ENCODE data around the gene FAM9C. TPM values are rescaled to one million over a fixed set of nuclear protein-coding genes. Genes with fewer than 3 reads are reported as not detected.

Gene FAM9C
- under 1 TPM in 1 of 4 donors, not detected in 3; 0.06 TPM for polyA plus RNA-seq
- long read RNA-seq, donor 1, result 0 reads
- long read RNA-seq, donor 2, result 0 reads
- long read RNA-seq, donor 3, result 0 reads
- long read RNA-seq, donor 4, result 0 reads
- long read RNA-seq, donor 5, result 0 reads
- long read RNA-seq, donor 6, result 0 reads
- long read RNA-seq, donor 7, result 0 reads
- long read RNA-seq, donor 8, result 0 reads
- long read RNA-seq, donor 9, result 0 reads
- long read RNA-seq, donor 10, result 0 reads

GRCh38 chrX:13044441-13044840 lies at the start of gene FAM9C:
FAM9C (minus strand) TSS chrX:13044620; CDS start chrX:13043789, 831 bp downstream.
- Histone ChIP-seq H3K4me1 (ENCODE audit: control insufficient read depth in 3 of 3, insufficient read depth in 2 of 3, low read depth in 1 of 3, low read length in 2 of 3) (peaks cover 0 to 15% (median 2%) of the 10 kb centered on the region in 3 donors), H3K27ac (ENCODE audit: low read depth in 1 of 3, low read length in 2 of 3) (no peak within 1 kb of the TSS), H3K36me3 (ENCODE audit: control insufficient read depth in 3 of 3, insufficient read depth in 2 of 3, low read depth in 1 of 3, low read length in 3 of 3) (no peaks in the 10 kb centered on the region), H3K9me3 (ENCODE audit: control insufficient read depth in 2 of 2, insufficient read depth in 1 of 2, low read depth in 1 of 2, low read length in 1 of 2) (peaks cover 0 to 3% of the 10 kb centered on the region in 2 donors), H3K27me3 (ENCODE audit: control insufficient read depth in 3 of 3, insufficient read depth in 3 of 3, low read length in 3 of 3) (no peaks in the 10 kb centered on the region), H3K4me3 (ENCODE audit: low read depth in 1 of 3, low read length in 3 of 3) (no peak within 1 kb of the TSS)
- DNase-seq (no peak), FAIRE-seq (no peak)
- WGBS, 3 donors, result 79 to 97% (median 92%) methylated on average over 20 to 21 of the region's 21 CpGs

GRCh38 chrX:13093529-13094140 lies 49.2 kb upstream of the FAM9C start:
- Histone ChIP-seq H3K27me3 (ENCODE audit: control insufficient read depth in 3 of 3, insufficient read depth in 3 of 3, low read length in 3 of 3) (no peaks in the 10 kb centered on the region), H3K9me3 (ENCODE audit: control insufficient read depth in 2 of 2, insufficient read depth in 1 of 2, low read depth in 1 of 2, low read length in 1 of 2) (peaks cover 0 to 4% of the 10 kb centered on the region in 2 donors), H3K27ac (ENCODE audit: low read depth in 1 of 3, low read length in 2 of 3) (peak overlapping the region in 2 of 3 donors; percentile 24 to 46), H3K36me3 (ENCODE audit: control insufficient read depth in 3 of 3, insufficient read depth in 2 of 3, low read depth in 1 of 3, low read length in 3 of 3) (no peaks in the 10 kb centered on the region), H3K4me1 (ENCODE audit: control insufficient read depth in 3 of 3, insufficient read depth in 2 of 3, low read depth in 1 of 3, low read length in 2 of 3) (peaks cover 0 to 20% (median 4%) of the 10 kb centered on the region in 3 donors), H3K4me3 (ENCODE audit: low read depth in 1 of 3, low read length in 3 of 3) (no peak overlapping the region)
- WGBS, 3 donors, result 73 to 87% (median 77%) methylated on average over 6 of the region's 6 CpGs
- no peak for FAIRE-seq
- DNase-seq, result no peak

- Histone ChIP-seq H3K36me3 (ENCODE audit: control insufficient read depth in 3 of 3, insufficient read depth in 2 of 3, low read depth in 1 of 3, low read length in 3 of 3) (no peaks in the 10 kb centered on the region), H3K27ac (ENCODE audit: low read depth in 1 of 3, low read length in 2 of 3) (peak overlapping the region in 2 of 3 donors; percentile 43 to 45), H3K27me3 (ENCODE audit: control insufficient read depth in 3 of 3, insufficient read depth in 3 of 3, low read length in 3 of 3) (no peaks in the 10 kb centered on the region), H3K4me1 (ENCODE audit: control insufficient read depth in 3 of 3, insufficient read depth in 2 of 3, low read depth in 1 of 3, low read length in 2 of 3) (peaks cover 0 to 20% (median 4%) of the 10 kb centered on the region in 3 donors), H3K4me3 (ENCODE audit: low read depth in 1 of 3, low read length in 3 of 3) (no peak overlapping the region), H3K9me3 (ENCODE audit: control insufficient read depth in 2 of 2, insufficient read depth in 1 of 2, low read depth in 1 of 2, low read length in 1 of 2) (no peaks in the 10 kb centered on the region)
- 50 to 62% (median 52%) methylated on average over 7 of the region's 7 CpGs for WGBS, 3 donors
- FAIRE-seq (no peak), DNase-seq (peak in 1 of 2 donors; percentile 52)
These were observed 48.1 kb upstream of the FAM9C start for GRCh38 chrX:13092455-13092941.

- DNase-seq (peak in 1 of 2 donors; percentile 47), FAIRE-seq (no peak)
- Histone ChIP-seq H3K4me3 (ENCODE audit: low read depth in 1 of 3, low read length in 3 of 3) (no peak overlapping the region), H3K36me3 (ENCODE audit: control insufficient read depth in 3 of 3, insufficient read depth in 2 of 3, low read depth in 1 of 3, low read length in 3 of 3) (no peaks in the 10 kb centered on the region), H3K4me1 (ENCODE audit: control insufficient read depth in 3 of 3, insufficient read depth in 2 of 3, low read depth in 1 of 3, low read length in 2 of 3) (peaks cover 0 to 20% (median 4%) of the 10 kb centered on the region in 3 donors), H3K27ac (ENCODE audit: low read depth in 1 of 3, low read length in 2 of 3) (peak overlapping the region; percentile 27 to 93 (median 73)), H3K27me3 (ENCODE audit: control insufficient read depth in 3 of 3, insufficient read depth in 3 of 3, low read length in 3 of 3) (no peaks in the 10 kb centered on the region), H3K9me3 (ENCODE audit: control insufficient read depth in 2 of 2, insufficient read depth in 1 of 2, low read depth in 1 of 2, low read length in 1 of 2) (no peaks in the 10 kb centered on the region)
- 52 to 61% (median 59%) methylated on average over 6 of the region's 6 CpGs for WGBS, 3 donors
These were observed 46.8 kb upstream of the FAM9C start for GRCh38 chrX:13091111-13091765.

DNA sequence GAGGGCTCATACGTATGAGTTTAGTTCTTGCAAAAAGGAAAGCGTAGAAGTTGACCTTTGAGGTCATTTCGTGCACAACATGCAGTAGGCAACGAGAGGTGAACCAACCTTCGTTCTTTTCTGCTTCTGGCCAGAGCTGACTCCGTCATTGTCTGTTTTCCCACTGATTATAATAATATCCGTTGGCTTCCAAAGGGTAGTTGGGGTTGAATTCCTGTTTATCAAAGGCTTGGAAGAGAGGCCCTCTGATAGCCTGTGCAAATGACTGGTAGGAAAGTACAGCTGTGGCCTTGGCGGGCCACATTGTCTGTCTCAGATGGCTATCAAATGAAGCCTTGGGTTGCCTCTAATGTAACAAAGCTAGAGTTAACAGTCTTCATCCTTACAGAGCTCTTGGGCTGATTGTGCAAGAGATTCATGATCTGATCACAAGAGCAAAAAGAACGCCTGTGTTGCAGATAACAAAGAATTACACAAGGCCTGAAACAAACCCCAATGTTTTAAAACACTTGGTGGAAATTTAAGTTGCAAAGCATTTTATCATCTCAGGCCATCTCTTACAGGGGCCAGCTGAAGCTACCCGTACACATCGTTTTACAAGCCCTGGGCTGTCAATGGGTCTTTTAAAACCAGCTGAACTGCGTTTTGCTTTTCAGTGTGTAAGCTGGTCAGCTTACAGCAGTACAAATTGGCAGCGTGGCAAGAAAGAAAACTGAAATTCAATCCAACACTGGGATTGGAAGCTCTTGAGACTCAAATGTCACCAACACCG lies 46.1 kb upstream of the FAM9C start:
- Histone ChIP-seq H3K36me3 (ENCODE audit: control insufficient read depth in 3 of 3, insufficient read depth in 2 of 3, low read depth in 1 of 3, low read length in 3 of 3) (no peaks in the 10 kb centered on the region), H3K27me3 (ENCODE audit: control insufficient read depth in 3 of 3, insufficient read depth in 3 of 3, low read length in 3 of 3) (no peaks in the 10 kb centered on the region), H3K9me3 (ENCODE audit: control insufficient read depth in 2 of 2, insufficient read depth in 1 of 2, low read depth in 1 of 2, low read length in 1 of 2) (no peaks in the 10 kb centered on the region), H3K4me3 (ENCODE audit: low read depth in 1 of 3, low read length in 3 of 3) (no peak overlapping the region), H3K27ac (ENCODE audit: low read depth in 1 of 3, low read length in 2 of 3) (peak overlapping the region; percentile 27 to 93 (median 73)), H3K4me1 (ENCODE audit: control insufficient read depth in 3 of 3, insufficient read depth in 2 of 3, low read depth in 1 of 3, low read length in 2 of 3) (peaks cover 0 to 20% (median 4%) of the 10 kb centered on the region in 3 donors)
- WGBS, 3 donors, result 37 to 63% (median 57%) methylated on average over 14 of the region's 14 CpGs
- DNase-seq, result peak in 1 of 2 donors; percentile 55
- no peak for FAIRE-seq

DNA sequence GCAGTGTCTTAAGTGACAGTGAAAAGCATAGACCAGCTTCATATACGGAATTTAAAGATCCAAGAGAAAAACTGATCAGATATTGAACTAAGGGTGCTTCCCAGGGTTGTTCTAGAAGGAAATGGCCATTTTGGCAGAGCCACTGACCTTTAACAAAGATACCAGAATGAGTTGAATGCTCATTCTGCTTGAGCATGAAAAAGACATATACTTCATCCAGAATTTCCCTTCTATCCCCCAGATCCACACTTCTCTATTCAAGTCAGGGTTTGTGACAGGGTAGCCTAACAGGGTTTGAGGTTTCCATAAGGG lies 45.6 kb upstream of the FAM9C start:
- 48 to 75% (median 65%) methylated on average over 1 of the region's 1 CpG for WGBS, 3 donors
- FAIRE-seq (no peak), DNase-seq (no peak)
- Histone ChIP-seq H3K4me3 (ENCODE audit: low read depth in 1 of 3, low read length in 3 of 3) (no peak overlapping the region), H3K27me3 (ENCODE audit: control insufficient read depth in 3 of 3, insufficient read depth in 3 of 3, low read length in 3 of 3) (no peaks in the 10 kb centered on the region), H3K4me1 (ENCODE audit: control insufficient read depth in 3 of 3, insufficient read depth in 2 of 3, low read depth in 1 of 3, low read length in 2 of 3) (peaks cover 0 to 17% (median 4%) of the 10 kb centered on the region in 3 donors), H3K27ac (ENCODE audit: low read depth in 1 of 3, low read length in 2 of 3) (peak overlapping the region in 2 of 3 donors; percentile 73 to 93), H3K9me3 (ENCODE audit: control insufficient read depth in 2 of 2, insufficient read depth in 1 of 2, low read depth in 1 of 2, low read length in 1 of 2) (no peaks in the 10 kb centered on the region), H3K36me3 (ENCODE audit: control insufficient read depth in 3 of 3, insufficient read depth in 2 of 3, low read depth in 1 of 3, low read length in 3 of 3) (no peaks in the 10 kb centered on the region)

- H3K9me3 ChIP-seq (ENCODE audit: control insufficient read depth in 2 of 2, insufficient read depth in 1 of 2, low read depth in 1 of 2, low read length in 1 of 2), result no peaks in the 10 kb centered on the region
- 72 to 79% (median 77%) methylated on average over 4 to 5 of the region's 5 CpGs for WGBS, 3 donors
- no peak for FAIRE-seq
- no peak overlapping the region for H3K4me3 ChIP-seq (ENCODE audit: low read depth in 1 of 3, low read length in 3 of 3)
- DNase-seq, result no peak
- peak overlapping the region in 2 of 3 donors; percentile 43 to 92 for H3K27ac ChIP-seq (ENCODE audit: low read depth in 1 of 3, low read length in 2 of 3)
- H3K4me1 ChIP-seq (ENCODE audit: control insufficient read depth in 3 of 3, insufficient read depth in 2 of 3, low read depth in 1 of 3, low read length in 2 of 3), result peaks cover 0 to 15% (median 4%) of the 10 kb centered on the region in 3 donors
- no peaks in the 10 kb centered on the region for H3K36me3 ChIP-seq (ENCODE audit: control insufficient read depth in 3 of 3, insufficient read depth in 2 of 3, low read depth in 1 of 3, low read length in 3 of 3)
- H3K27me3 ChIP-seq (ENCODE audit: control insufficient read depth in 3 of 3, insufficient read depth in 3 of 3, low read length in 3 of 3), result no peaks in the 10 kb centered on the region
These were observed 43.7 kb upstream of the FAM9C start for GRCh38 chrX:13088156-13088487.
